Measurements from ENCODE around the gene ANKDD1B. TPM values are rescaled to one million over a fixed set of nuclear protein-coding genes. Genes with fewer than 3 reads are reported as not detected.

Gene ANKDD1B
- total and polyA plus RNA-seq, 2 donors (not counting 1 experiment from before 2014, with no cell fraction given): 0.07 to 0.66 TPM

DNA sequence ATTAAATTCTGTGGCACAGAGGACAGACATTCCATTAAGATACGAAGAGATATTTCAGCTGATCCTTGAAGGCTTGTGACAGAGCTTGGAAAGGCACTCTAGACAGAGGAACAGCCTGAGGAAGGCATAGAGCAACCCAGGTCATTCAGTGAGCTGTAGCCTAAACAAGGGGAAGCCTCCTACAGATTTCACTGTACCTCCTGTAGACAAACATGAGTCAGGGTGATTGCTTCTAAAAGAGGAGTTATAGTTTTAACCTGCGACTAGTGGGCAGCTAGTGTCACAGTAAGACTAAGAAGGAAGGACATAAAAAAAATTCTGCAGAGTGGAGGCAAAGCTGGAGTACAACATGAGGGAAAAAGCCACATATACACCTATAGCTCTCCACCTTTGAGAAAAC lies 43.5 kb upstream of the ANKDD1B start:
- no peaks in the 10 kb centered on the region for H3K27me3 ChIP-seq (ENCODE audit: control insufficient read depth, insufficient read depth, low read length)
- no peaks in the 10 kb centered on the region for H4K20me1 ChIP-seq (ENCODE audit: control insufficient read depth, extremely low read depth, insufficient read depth, low read length)
- peaks cover 2% of the 10 kb centered on the region for H3K36me3 ChIP-seq (ENCODE audit: control insufficient read depth, insufficient read depth, low read length)
- H3K4me2 ChIP-seq (ENCODE audit: extremely low read depth, insufficient read depth, low read length): peak overlapping the region; percentile 2
- peaks cover 8% of the 10 kb centered on the region for H3K79me2 ChIP-seq (ENCODE audit: control insufficient read depth, insufficient read depth, low read length)
- no peaks in the 10 kb centered on the region for H3K9me3 ChIP-seq (ENCODE audit: control insufficient read depth, insufficient read depth, low read depth, low read length)
- H2AFZ ChIP-seq (ENCODE audit: low read length): no peak overlapping the region
- H3K4me1 ChIP-seq (ENCODE audit: control insufficient read depth, extremely low read depth, insufficient read depth, low read length): peaks cover 12% of the 10 kb centered on the region
- peak overlapping the region; percentile 9 for H3K27ac ChIP-seq (ENCODE audit: insufficient read depth, low read length)
- H3K9ac ChIP-seq (ENCODE audit: insufficient read depth, low read length): no peak overlapping the region
- H3K4me3 ChIP-seq (replicated peaks in 1 of 4; ENCODE audit: control extremely low read depth in 1 of 4, insufficient read depth in 1 of 4, low read depth in 3 of 4, low read length in 4 of 4): no peak overlapping the region
- no peak for TF ChIP-seq EZH2 (IDR thresholded peaks at IDR 0.05; ENCODE audit: low read length, missing control alignments)
- TF ChIP-seq, protein P1, sequence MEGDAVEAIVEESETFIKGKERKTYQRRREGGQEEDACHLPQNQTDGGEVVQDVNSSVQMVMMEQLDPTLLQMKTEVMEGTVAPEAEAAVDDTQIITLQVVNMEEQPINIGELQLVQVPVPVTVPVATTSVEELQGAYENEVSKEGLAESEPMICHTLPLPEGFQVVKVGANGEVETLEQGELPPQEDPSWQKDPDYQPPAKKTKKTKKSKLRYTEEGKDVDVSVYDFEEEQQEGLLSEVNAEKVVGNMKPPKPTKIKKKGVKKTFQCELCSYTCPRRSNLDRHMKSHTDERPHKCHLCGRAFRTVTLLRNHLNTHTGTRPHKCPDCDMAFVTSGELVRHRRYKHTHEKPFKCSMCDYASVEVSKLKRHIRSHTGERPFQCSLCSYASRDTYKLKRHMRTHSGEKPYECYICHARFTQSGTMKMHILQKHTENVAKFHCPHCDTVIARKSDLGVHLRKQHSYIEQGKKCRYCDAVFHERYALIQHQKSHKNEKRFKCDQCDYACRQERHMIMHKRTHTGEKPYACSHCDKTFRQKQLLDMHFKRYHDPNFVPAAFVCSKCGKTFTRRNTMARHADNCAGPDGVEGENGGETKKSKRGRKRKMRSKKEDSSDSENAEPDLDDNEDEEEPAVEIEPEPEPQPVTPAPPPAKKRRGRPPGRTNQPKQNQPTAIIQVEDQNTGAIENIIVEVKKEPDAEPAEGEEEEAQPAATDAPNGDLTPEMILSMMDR (conservative IDR thresholded peaks at IDR 0.05 in 1 of 2, IDR thresholded peaks at IDR 0.05 in 1 of 2; ENCODE audit: low read depth in 1 of 2, low read length in 2 of 2): no peak
- peak; percentile 20 to 67 for DNase-seq (ENCODE audit: low read depth in 2 of 2)

DNA sequence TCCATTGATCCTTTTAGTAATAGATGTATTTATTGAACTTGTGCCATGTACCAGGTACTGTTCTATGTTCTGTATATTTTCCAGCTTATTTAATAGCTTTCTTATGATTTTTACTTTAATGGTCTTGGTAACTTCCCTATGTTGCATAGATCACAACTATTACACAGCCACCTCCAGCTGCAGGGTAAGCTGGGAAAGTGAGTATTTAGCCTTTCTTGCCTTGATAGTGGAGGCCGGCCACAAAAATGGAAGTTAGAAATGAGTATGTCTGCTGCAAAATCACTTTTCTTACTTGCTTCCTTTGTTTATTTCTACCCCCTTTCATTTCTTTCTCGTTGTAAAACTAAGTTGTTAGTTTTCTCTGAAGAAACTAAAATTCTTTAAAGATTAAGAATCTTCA lies 43.1 kb upstream of the ANKDD1B start:
- H4K20me1 ChIP-seq (ENCODE audit: control insufficient read depth, extremely low read depth, insufficient read depth, low read length): no peaks in the 10 kb centered on the region
- DNase-seq (ENCODE audit: low read depth in 2 of 2): no peak
- H3K4me3 ChIP-seq (replicated peaks in 1 of 4; ENCODE audit: control extremely low read depth in 1 of 4, insufficient read depth in 1 of 4, low read depth in 3 of 4, low read length in 4 of 4): no peak overlapping the region
- H3K27ac ChIP-seq (ENCODE audit: insufficient read depth, low read length): no peak overlapping the region
- peaks cover 2% of the 10 kb centered on the region for H3K36me3 ChIP-seq (ENCODE audit: control insufficient read depth, insufficient read depth, low read length)
- peaks cover 12% of the 10 kb centered on the region for H3K4me1 ChIP-seq (ENCODE audit: control insufficient read depth, extremely low read depth, insufficient read depth, low read length)
- peak overlapping the region; percentile 2 for H3K4me2 ChIP-seq (ENCODE audit: extremely low read depth, insufficient read depth, low read length)
- peaks cover 5% of the 10 kb centered on the region for H3K79me2 ChIP-seq (ENCODE audit: control insufficient read depth, insufficient read depth, low read length)
- H2AFZ ChIP-seq (ENCODE audit: low read length): no peak overlapping the region
- no peak overlapping the region for H3K9ac ChIP-seq (ENCODE audit: insufficient read depth, low read length)
- no peak for TF ChIP-seq EZH2 (IDR thresholded peaks at IDR 0.05; ENCODE audit: low read length, missing control alignments)
- TF ChIP-seq, protein P1 (conservative IDR thresholded peaks at IDR 0.05 in 1 of 2, IDR thresholded peaks at IDR 0.05 in 1 of 2; ENCODE audit: low read depth in 1 of 2, low read length in 2 of 2): no peak
- H3K9me3 ChIP-seq (ENCODE audit: control insufficient read depth, insufficient read depth, low read depth, low read length): no peaks in the 10 kb centered on the region
- H3K27me3 ChIP-seq (ENCODE audit: control insufficient read depth, insufficient read depth, low read length): no peaks in the 10 kb centered on the region

DNA sequence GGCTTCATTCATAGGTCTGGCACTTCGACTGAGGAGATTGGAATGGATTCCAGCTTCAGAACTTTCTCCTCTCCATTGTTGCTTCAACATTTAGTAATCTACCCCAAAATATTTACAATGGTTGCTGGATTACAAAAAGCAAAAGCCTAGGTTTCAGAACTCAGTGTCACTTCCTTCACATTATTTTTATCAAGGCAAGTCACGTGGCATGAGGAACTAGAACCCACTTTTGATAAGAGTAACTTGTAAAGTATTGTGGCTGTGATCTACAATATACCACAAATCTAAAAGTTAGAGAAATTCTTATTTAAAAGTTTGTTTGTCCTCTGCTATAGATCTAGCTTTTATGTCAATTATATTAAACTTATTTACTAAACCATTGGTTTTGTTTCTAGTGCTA lies 39.7 kb upstream of the ANKDD1B start:
- Histone ChIP-seq H3K9me3 (ENCODE audit: control insufficient read depth, insufficient read depth, low read depth, low read length) (no peaks in the 10 kb centered on the region), H2AFZ (ENCODE audit: low read length) (no peak overlapping the region), H3K4me1 (ENCODE audit: control insufficient read depth, extremely low read depth, insufficient read depth, low read length) (peaks cover 15% of the 10 kb centered on the region), H4K20me1 (ENCODE audit: control insufficient read depth, extremely low read depth, insufficient read depth, low read length) (no peaks in the 10 kb centered on the region), H3K36me3 (ENCODE audit: control insufficient read depth, insufficient read depth, low read length) (peaks cover 2% of the 10 kb centered on the region), H3K4me3 (replicated peaks in 1 of 4; ENCODE audit: control extremely low read depth in 1 of 4, insufficient read depth in 1 of 4, low read depth in 3 of 4, low read length in 4 of 4) (no peak overlapping the region), H3K79me2 (ENCODE audit: control insufficient read depth, insufficient read depth, low read length) (peaks cover 3% of the 10 kb centered on the region), H3K27me3 (ENCODE audit: control insufficient read depth, insufficient read depth, low read length) (no peaks in the 10 kb centered on the region), H3K9ac (ENCODE audit: insufficient read depth, low read length) (no peak overlapping the region), H3K27ac (ENCODE audit: insufficient read depth, low read length) (no peak overlapping the region), H3K4me2 (ENCODE audit: extremely low read depth, insufficient read depth, low read length) (no peak overlapping the region)
- no peak for DNase-seq (ENCODE audit: low read depth in 2 of 2)
- no peak for TF ChIP-seq EZH2 (IDR thresholded peaks at IDR 0.05; ENCODE audit: low read length, missing control alignments)
- TF ChIP-seq, protein P1 (conservative IDR thresholded peaks at IDR 0.05 in 1 of 2, IDR thresholded peaks at IDR 0.05 in 1 of 2; ENCODE audit: low read depth in 1 of 2, low read length in 2 of 2): no peak

All from fibroblast of lung (primary cell).